Esophagus muscularis mucosa (tissue), 4 donors: ENCODE measurements around the gene NPC1. TPM values are rescaled to one million over a fixed set of nuclear protein-coding genes. Genes with fewer than 3 reads are reported as not detected.
A peak's percentile ranks its signal among the peaks of the same experiment; 100 is the strongest.

ENCODE experiments used
- DNase-seq: peaks from one replicate; pipeline ENCODE4 v3.0.0-alpha.2; 2017; ENCODE audit errors: extremely low spot score
- H3K27ac ChIP-seq, 4 donors: fragments of 200-600 bp; sonication (generic); replicated peaks in 1 of 4; 1 replicate in 3 of 4; 2 replicates in 1 of 4; pipeline ENCODE4 v1.5.1; 2016 to 2019; ENCODE audit warnings: mild to moderate bottlenecking in 1 of 4
- H3K27me3 ChIP-seq, 4 donors: fragments of 200-600 bp; sonication (generic); one replicate each; pipeline versions ENCODE4 v1.5.1 to v1.6.0; 2016 to 2019
- H3K36me3 ChIP-seq, 4 donors: fragments of 200-600 bp; sonication (generic); one replicate each; pipeline ENCODE4 v1.5.1; 2016 to 2019
- H3K4me1 ChIP-seq, 4 donors: fragments of 200-600 bp; sonication (generic); one replicate each; pipeline ENCODE4 v1.5.1; 2016 to 2019
- H3K4me3 ChIP-seq, 4 donors: fragments of 200-600 bp; sonication (generic); 1 replicate in 2 of 4; 2 replicates in 2 of 4; pipeline ENCODE4 v1.5.1; 2016 to 2019; ENCODE audit warnings: mild to moderate bottlenecking in 4 of 4, moderate library complexity in 1 of 4
- H3K9me3 ChIP-seq, 4 donors: fragments of 200-600 bp; sonication (generic); 1 replicate in 3 of 4; 2 replicates in 1 of 4; pipeline ENCODE4 v1.5.1; 2016 to 2019
- CTCF ChIP-seq, 3 experiments: fragments of 200-600 bp in 2 of 3; fragments of 450-650 bp in 1 of 3; sonication (generic) in 2 of 3; IDR thresholded peaks; one replicate each; pipeline ENCODE4 v1.5.1; 2017 to 2019; ENCODE audit warnings: antibody characterized with exemption in 3 of 3, mild to moderate bottlenecking in 2 of 3, moderate library complexity in 1 of 3
- EP300 ChIP-seq: sonication (generic); formaldehyde crosslinking; IDR thresholded peaks from one replicate; pipeline ENCODE4 v1.6.1; 2017; ENCODE audit warnings: antibody characterized with exemption
- POLR2A ChIP-seq: fragments of 450-650 bp; IDR thresholded peaks from one replicate; pipeline ENCODE4 v1.6.1; 2017; ENCODE audit warnings: antibody characterized with exemption, moderate library complexity, mild to moderate bottlenecking, low read depth
- POLR2AphosphoS5 ChIP-seq, 2 donors: sonication (generic); formaldehyde crosslinking; IDR thresholded peaks; one replicate each; pipeline ENCODE4 v1.6.1; 2017; ENCODE audit warnings: antibody characterized with exemption in 2 of 2
- WGBS: methylation state at CpG from one replicate; pipeline ENCODE4 v1.1.5; 2018; 5-methylcytosine and 5-hydroxymethylcytosine counted together
- intact Hi-C: fragments of 100-400 bp; cut with DNase I; formaldehyde crosslinking; loops from one replicate; pipeline ENCODE4 v1.15.1; 2023
- total RNA-seq, 4 donors: library from RNA; depleted of rRNA; stranded (reverse); fragments of >200 nt; gene quantifications; one replicate each; pipeline versions ENCODE4 v1.1.0 to v1.2.1, GENCODE V29; 2016

The NPC1 gene
- total RNA-seq, 4 donors from 2014 or later = 39.9 to 63.7 (median 45.6) TPM

DNA sequence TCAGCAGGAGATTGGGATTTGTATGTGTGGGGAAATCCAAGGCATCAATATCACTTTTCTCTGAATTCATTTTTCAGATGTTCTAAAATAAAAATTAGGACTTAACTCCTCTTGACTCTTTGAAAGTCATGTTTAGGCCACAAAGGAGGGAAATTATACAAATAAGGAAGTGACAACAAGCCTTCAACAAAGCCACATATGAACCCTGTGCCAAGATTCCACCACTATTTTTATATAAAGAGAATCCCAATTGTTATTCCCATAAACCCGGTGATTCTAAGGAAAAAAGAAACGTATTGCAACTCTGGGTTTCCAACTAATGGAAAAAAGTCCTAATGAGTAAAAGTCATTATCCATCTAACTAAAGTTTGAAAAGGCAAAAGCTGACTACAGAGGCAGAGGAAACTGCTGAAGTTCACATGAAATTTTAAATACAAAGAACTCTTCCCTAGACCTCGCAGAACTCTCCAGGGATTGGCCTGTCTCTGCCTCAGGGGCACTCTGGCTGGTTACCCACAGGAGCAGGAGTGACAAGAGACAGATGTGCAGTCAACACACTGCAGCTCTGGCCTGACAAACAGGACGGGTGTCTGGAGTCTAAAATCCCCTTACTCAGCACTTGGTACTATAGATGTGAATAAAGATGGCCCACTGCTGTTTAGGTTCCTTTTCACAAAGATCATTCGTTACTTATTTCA, 11.5 kb downstream of the NPC1 start:
- intact Hi-C loops = no loop called here
- Histone ChIP-seq H3K4me3 (no peak overlapping the region), H3K27ac (peak overlapping the region in 3 of 4 donors; percentile 1 to 31 (median 23)), H3K27me3 (no peaks in the 10 kb centered on the region), H3K36me3 (peaks cover 0 to 57% (median 36%) of the 10 kb centered on the region in 4 donors), H3K4me1 (peaks cover 23 to 44% (median 35%) of the 10 kb centered on the region in 4 donors), H3K9me3 (no peaks in the 10 kb centered on the region)
- no peak for DNase-seq
- 58% methylated on average over 5 of the region's 5 CpGs for WGBS
- no peak for TF ChIP-seq EP300
- TF ChIP-seq POLR2A = no peak
- no peak for TF ChIP-seq CTCF (IDR thresholded peaks at IDR 0.05)
- TF ChIP-seq POLR2AphosphoS5 (IDR thresholded peaks at IDR 0.05) = no peak

GRCh38 chr18:23573626-23574431, 12.5 kb downstream of the NPC1 start:
- Histone ChIP-seq H3K4me3 (no peak overlapping the region), H3K27ac (peak overlapping the region in 3 of 4 donors; percentile 1 to 31 (median 23)), H3K27me3 (no peaks in the 10 kb centered on the region), H3K4me1 (peaks cover 18 to 35% (median 27%) of the 10 kb centered on the region in 4 donors), H3K36me3 (peaks cover 0 to 67% (median 45%) of the 10 kb centered on the region in 4 donors), H3K9me3 (no peaks in the 10 kb centered on the region)
- no peak for DNase-seq
- intact Hi-C loops = no loop called here
- TF ChIP-seq POLR2A = no peak
- no peak for TF ChIP-seq CTCF (IDR thresholded peaks at IDR 0.05)
- TF ChIP-seq POLR2AphosphoS5 (IDR thresholded peaks at IDR 0.05) = no peak
- TF ChIP-seq EP300 = no peak
- WGBS = 47% methylated on average over 6 of the region's 6 CpGs

DNA sequence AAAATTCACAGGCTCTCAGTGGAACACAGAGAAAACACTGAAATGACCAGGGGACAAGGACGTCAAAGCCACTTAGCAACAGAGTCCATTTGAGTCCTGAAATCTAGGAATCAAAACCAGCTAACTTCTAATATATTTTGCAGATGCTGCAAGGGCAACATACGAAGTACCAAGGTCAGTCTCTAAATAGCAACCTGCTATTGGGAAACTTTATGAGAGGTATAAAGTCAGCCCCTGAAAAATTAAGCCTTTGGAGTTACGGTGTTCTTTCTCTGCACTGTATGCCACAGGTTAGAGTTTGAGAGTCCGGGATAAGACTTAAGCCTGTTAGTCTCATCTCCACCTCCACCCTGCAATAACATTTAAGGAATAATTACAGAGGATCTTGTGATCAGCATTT, 13.3 kb downstream of the NPC1 start:
- H3K36me3 ChIP-seq = peaks cover 0 to 75% (median 53%) of the 10 kb centered on the region in 4 donors
- 86% methylated on average over 4 of the region's 4 CpGs for WGBS
- peaks cover 18 to 27% (median 21%) of the 10 kb centered on the region in 4 donors for H3K4me1 ChIP-seq
- DNase-seq = no peak
- H3K27me3 ChIP-seq = no peaks in the 10 kb centered on the region
- intact Hi-C loops = no loop called here
- no peak for TF ChIP-seq EP300
- TF ChIP-seq POLR2AphosphoS5 (IDR thresholded peaks at IDR 0.05) = no peak
- no peak for TF ChIP-seq CTCF (IDR thresholded peaks at IDR 0.05)
- TF ChIP-seq POLR2A = no peak
- H3K27ac ChIP-seq = no peak overlapping the region
- H3K9me3 ChIP-seq = no peaks in the 10 kb centered on the region
- no peak overlapping the region for H3K4me3 ChIP-seq

- H3K9me3 ChIP-seq = no peaks in the 10 kb centered on the region
Observed at GRCh38 chr18:23572570-23572969, 13.7 kb downstream of the NPC1 start.

More at GRCh38 chr18:23572570-23572969, 13.7 kb downstream of the NPC1 start:
- WGBS = 83% methylated on average over 5 of the region's 5 CpGs
- no peak for TF ChIP-seq EP300
- TF ChIP-seq POLR2AphosphoS5 (IDR thresholded peaks at IDR 0.05) = no peak
- no peak for TF ChIP-seq CTCF (IDR thresholded peaks at IDR 0.05)
- TF ChIP-seq POLR2A = no peak
- Histone ChIP-seq H3K36me3 (peaks cover 0 to 79% (median 57%) of the 10 kb centered on the region in 4 donors), H3K27me3 (no peaks in the 10 kb centered on the region), H3K4me1 (peaks cover 18 to 26% (median 21%) of the 10 kb centered on the region in 4 donors), H3K4me3 (no peak overlapping the region), H3K27ac (no peak overlapping the region)
- DNase-seq = no peak
- intact Hi-C loops = no loop called here
